GM23248 (cell line): ENCODE results near the gene TVP23A.

ENCODE experiments used
- EZH2 ChIP-seq: fragments of 200-600 bp; sonication (generic); IDR thresholded peaks from 2 replicates; pipeline ENCODE4 v1.6.1; 2018; ENCODE audit warnings: antibody characterized with exemption, mild to moderate bottlenecking; ENCODE audit not compliant: insufficient read depth, poor library complexity, severe bottlenecking
- EZH2phosphoT487 ChIP-seq: fragments of 200-600 bp; sonication (generic); IDR thresholded peaks from 2 replicates; pipeline ENCODE4 v1.6.1; 2018; ENCODE audit warnings: antibody characterized with exemption, moderate library complexity, mild to moderate bottlenecking, low read depth; ENCODE audit not compliant: insufficient read depth

DNA sequence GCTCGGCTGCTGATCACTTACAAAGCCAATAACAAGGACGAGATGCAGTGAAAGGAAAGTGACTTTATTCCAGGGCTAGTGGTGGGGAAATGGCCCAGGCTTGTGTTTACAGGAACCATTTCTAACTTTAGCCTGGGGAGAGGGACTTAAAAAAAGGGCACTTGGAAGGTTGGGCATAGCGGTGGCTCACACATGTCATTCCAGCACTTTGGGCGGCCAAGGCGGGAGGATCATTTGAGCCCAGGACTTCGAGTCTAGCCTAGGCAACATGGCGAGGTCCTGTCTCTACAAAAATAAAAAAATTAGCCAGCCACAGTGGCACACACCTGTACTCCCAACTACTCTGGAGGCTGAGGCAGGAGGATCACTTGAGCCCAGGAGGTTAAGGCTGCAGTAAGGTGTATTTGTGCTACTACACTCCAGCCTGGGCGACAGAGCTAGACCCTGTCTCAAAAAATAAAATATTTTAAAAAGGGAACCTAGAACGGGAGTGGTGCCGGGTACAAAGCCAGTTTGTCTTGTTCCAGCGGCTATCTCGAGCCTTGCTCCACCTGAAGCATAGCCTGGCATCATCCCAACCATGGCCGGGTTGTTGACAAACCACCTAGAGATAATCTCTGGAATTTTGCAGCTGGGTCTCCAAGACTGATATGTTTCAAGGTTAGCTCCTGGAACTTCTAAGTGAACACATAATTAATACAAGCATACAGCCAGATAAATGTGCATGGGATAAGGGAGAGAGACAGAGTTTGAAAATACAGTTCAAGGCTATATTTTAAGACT is 5.7 kb upstream of the TVP23A start:
- TF ChIP-seq EZH2phosphoT487 (no peak), EZH2 (no peak)
